Urinary bladder (tissue), 4 donors: ENCODE results near the gene CFAP157. TPM values are rescaled to one million over a fixed set of nuclear protein-coding genes. Genes with fewer than 3 reads are reported as not detected.

Source experiments
- DNase-seq: peaks from one replicate; pipeline ENCODE4 v3.0.0-alpha.2; 2015; ENCODE audit errors: extremely low spot score
- H3K27ac ChIP-seq: one replicate; pipeline ENCODE4 v1.5.1; 2013; ENCODE audit warnings: low read depth, mild to moderate bottlenecking, moderate library complexity
- H3K36me3 ChIP-seq: one replicate; pipeline ENCODE4 v1.6.1; 2013; ENCODE audit warnings: mild to moderate bottlenecking, moderate library complexity; ENCODE audit not compliant: insufficient read depth
- H3K4me1 ChIP-seq: one replicate; pipeline ENCODE4 v1.6.1; 2013; ENCODE audit warnings: mild to moderate bottlenecking, moderate library complexity; ENCODE audit not compliant: insufficient read depth
- H3K4me3 ChIP-seq: one replicate; pipeline ENCODE4 v1.5.1; 2013; ENCODE audit warnings: low read depth, low read length
- WGBS: extraction: QIAGEN DNeasy Blood & Tissue Kit; methylation state at CpG from one replicate; pipeline ENCODE4 v1.1.7; 2013; 5-methylcytosine and 5-hydroxymethylcytosine counted together
- polyA plus RNA-seq: library from polyadenylated mRNA; stranded (reverse); fragments of 200-250 nt; gene quantifications from one replicate; pipeline ENCODE4 v1.2.3, GENCODE V29; 2013
- total RNA-seq: library from RNA; depleted of rRNA; stranded (reverse); fragments of >200 nt; gene quantifications from one replicate; pipeline ENCODE4 v1.2.3, GENCODE V29; 2014
- donor health status: healthy with polysubstance abuse.
- donor health status: healthy.

CFAP157 gene
- total and polyA plus RNA-seq, 2 donors: 0.23 TPM; not detected in 1

DNA sequence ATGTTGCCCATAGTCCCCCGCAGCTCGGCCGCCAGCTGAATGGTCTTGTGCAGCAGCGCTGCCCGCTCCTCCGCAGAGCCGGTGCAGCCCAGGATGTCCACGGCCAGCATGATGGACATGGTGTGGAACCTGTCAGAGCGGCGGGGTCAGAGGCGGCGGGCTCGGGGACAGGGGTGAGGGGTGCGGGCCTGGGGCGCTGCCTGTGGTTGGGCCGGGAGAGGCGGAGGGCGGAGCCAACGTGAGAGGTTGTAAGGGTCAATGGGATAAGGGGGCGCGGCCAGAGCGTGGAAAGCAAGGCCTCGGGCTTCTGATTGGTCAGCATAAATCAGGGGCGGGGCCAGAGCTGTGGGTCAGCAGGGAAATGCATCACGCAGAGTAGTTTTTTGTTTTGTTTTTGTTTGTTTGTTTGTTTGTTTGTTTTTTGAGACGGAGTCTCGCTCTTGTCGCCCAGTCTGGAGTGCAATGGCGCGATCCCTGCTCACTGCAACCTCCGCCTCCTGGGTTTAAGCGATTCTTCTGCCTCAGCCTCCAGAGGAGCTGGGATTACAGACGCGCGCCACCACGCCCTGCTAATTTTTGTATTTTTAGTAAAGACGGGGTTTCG is 35.1 kb downstream of the CFAP157 start:
- no peak overlapping the region for H3K27ac ChIP-seq
- peaks cover 2% of the 10 kb centered on the region for H3K4me1 ChIP-seq
- DNase-seq: no peak
- WGBS: 26% methylated on average over 38 of the region's 38 CpGs
- H3K4me3 ChIP-seq: no peak overlapping the region
- peaks cover 2% of the 10 kb centered on the region for H3K36me3 ChIP-seq

DNA sequence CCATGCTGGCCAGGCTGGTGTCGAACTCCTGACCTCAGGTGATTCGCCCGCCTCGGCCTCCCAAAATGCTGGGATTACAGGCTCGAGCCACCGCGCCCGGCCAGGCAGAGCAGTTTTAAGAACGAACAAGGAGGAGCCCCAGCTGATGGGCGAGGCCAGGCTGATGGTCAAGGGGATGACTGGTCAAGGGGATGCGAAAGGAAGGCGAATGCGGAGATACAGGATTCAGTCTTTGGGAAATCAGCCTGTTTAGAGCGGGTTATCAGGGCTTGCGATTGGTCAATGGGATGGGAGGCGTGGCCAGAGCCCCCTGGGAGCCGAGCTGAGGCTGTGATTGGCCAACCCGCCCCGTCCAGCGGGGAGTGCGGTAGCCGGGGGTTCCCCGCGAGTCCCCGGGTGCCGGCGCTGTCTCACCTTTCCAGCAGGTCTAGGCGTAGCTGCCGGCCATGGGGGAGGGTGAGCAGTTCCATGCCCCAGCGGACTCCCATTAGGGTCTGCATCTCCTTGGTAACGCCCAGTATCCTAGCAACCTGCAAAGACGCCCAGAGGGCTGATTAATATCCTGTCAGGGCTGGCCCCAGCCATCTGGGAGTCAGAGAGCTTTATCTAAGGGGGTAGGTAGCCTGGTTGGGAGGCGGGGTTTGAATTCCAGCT is 35.8 kb downstream of the CFAP157 start:
- 24% methylated on average over 33 of the region's 33 CpGs for WGBS
- Histone ChIP-seq H3K4me1 (peaks cover 2% of the 10 kb centered on the region), H3K36me3 (peaks cover 2% of the 10 kb centered on the region), H3K4me3 (no peak overlapping the region), H3K27ac (no peak overlapping the region)
- DNase-seq: no peak

DNA sequence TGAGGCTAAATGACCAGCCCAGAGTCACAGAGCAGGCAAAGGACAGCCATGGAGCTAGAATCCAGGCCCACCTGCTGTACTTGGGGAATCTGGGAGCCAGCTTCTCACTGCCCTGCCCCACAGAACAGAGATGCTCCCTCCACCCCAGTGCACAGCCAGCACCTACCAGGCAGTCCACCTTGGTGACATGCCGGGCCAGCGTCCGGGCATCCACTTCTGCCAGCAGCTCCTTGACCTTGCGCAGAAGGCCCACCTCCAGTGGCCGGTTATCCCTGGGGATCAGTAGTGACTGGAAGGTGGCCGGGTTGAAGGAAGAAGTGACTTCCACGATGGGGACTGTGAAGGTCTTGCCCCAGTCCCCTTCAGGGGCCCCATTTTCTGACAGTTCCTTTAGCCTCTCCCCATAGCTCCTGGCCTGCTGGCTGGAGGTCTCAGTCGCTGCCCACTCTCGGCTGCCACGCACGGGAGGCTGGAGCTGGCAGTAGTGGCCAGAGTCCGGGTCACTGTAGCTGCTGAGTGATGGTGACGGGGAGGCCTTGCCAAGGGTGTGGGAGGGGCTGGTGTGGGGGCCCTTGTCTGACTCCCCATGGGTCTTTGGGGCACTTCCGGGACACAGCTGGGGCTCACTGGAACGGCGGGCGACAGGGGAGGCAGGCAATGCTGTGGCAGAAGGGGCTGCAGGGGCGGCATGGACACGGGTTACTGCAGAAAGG is 37.8 kb downstream of the CFAP157 start:
- Histone ChIP-seq H3K4me1 (peaks cover 2% of the 10 kb centered on the region), H3K27ac (no peak overlapping the region), H3K36me3 (peaks cover 2% of the 10 kb centered on the region), H3K4me3 (no peak overlapping the region)
- no peak for DNase-seq
- 92% methylated on average over 19 of the region's 19 CpGs for WGBS

DNA sequence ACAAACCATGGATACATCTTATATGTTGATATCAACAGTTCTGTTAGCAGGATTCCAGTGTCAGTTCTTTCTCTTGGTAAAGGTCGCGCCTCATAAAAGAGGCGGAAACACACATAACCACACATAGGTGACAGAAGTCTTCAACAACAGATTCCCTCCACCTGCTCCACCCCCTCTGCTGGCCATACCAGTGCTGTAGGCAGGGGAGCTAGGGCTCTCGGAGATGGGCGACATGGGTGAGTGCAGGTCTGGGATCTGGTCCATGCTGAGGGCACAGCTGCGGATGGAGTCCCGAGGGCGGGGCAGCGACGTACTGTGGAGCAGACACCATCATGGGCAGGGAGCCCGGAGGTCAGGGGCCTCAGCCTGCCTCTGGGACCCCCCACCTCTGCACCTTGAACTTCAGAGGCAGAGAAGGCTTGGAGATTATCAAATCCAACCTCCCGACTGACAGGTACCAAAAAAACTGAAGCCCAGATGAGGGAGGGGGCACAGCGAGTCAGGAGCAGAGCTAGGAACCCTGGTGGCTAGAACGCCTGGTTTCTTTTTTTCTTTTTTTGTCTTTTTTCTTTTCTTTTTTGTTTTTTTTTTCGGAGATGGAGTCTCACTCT is 40.3 kb downstream of the CFAP157 start:
- no peak overlapping the region for H3K27ac ChIP-seq
- no peak for DNase-seq
- H3K36me3 ChIP-seq: no peaks in the 10 kb centered on the region
- no peaks in the 10 kb centered on the region for H3K4me1 ChIP-seq
- H3K4me3 ChIP-seq: no peak overlapping the region
- WGBS: 62% methylated on average over 15 of the region's 15 CpGs

DNA sequence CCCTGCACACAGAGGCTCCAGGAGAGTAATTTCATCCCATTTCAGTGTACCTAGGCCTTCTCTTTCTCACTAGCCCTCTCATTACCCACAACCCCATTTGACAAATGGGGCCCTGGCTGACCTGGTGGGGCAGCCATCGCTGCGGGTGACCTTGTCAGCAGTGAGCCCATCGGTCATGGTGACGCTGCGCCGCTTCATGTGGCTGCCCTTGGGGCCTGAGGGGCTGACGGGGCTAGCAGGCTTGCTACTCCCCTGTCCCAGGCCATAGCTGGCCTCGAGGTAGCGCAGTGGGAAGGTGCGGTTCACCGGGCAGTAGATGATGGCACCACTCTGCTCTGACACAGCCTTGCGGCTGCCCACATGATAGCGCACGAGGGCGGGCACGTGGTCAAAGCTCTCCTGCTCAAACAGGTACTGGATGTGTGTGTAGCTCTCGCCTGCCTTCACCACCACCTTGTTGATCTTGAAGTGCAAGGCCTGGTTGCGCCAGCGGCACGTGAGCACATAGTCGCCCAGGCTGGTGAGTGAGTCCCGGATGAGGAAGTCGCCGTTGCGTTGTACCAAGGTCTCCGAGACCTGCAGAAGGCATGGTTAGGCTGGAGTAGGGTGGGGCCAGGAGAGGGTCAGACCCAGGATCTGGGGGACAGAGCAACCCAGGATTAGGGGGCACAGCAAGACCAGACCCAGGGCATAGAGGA is 42.5 kb downstream of the CFAP157 start:
- WGBS: 92% methylated on average over 26 of the region's 26 CpGs
- Histone ChIP-seq H3K27ac (no peak overlapping the region), H3K36me3 (no peaks in the 10 kb centered on the region), H3K4me3 (no peak overlapping the region), H3K4me1 (no peaks in the 10 kb centered on the region)
- DNase-seq: no peak

DNA sequence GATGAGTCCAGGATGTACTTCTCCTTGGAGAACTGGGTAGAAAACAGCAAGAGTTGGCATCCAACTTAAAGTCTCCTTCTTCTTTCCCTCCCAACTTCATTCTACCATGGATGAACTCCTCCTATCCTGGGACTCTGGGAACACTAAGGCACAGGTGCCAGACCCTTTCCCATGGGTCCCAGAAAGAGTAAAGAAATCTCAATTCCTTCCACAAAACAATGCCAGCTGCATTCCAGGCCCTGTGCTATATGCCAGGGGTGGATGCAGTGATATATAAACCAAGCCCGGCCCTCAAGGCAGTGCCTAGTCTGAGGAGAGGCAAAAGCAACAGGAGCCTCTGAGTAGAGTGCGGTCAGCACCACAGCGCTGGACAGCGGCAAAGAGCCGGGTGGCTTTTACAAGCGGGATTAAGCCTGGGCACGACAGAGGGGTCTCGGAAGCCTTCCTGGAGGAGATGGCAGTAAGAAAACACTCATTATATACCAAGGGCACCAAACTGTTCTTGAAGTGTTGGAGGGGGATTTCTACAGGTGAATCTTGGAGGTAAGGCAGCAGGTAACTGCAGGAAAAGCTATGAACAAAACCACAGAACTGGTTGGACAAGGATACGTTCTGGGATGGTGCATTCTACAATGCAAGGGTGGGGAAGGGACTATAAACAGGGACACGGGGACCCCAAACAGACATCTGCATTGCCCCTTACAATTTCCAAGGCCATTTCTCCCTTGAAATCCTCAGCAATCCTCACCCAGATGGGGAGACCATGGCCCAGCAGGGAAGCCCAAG is 44.7 kb downstream of the CFAP157 start:
- WGBS: 27% methylated on average over 10 of the region's 10 CpGs
- no peaks in the 10 kb centered on the region for H3K36me3 ChIP-seq
- DNase-seq: no peak

DNA sequence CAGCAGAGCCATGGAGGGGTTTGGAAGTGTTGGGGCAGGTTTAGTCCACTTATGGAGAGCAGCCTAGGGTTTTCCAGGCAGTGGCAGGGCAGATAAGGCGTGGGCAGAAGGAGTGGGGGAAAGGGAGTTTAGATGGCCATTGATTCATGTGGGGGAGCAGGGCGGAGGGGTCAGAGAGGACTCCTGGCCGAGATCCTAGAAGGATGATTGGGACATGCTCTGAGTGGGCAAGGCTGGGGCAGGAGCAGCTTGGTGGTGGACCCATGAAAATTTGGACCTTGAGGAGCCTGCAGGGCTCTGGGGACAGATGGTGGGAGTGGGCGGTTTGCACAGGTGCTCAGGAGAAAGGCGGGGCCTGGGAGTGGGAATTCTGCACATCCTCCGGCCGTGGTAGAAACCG is 46.4 kb downstream of the CFAP157 start:
- H3K4me1 ChIP-seq: peaks cover 2% of the 10 kb centered on the region
- WGBS: 82% methylated on average over 8 of the region's 8 CpGs

More for the DNA sequence above, 44.7 kb downstream of the CFAP157 start:
- no peak overlapping the region for H3K27ac ChIP-seq
- no peak overlapping the region for H3K4me3 ChIP-seq
- peaks cover 2% of the 10 kb centered on the region for H3K4me1 ChIP-seq

DNA sequence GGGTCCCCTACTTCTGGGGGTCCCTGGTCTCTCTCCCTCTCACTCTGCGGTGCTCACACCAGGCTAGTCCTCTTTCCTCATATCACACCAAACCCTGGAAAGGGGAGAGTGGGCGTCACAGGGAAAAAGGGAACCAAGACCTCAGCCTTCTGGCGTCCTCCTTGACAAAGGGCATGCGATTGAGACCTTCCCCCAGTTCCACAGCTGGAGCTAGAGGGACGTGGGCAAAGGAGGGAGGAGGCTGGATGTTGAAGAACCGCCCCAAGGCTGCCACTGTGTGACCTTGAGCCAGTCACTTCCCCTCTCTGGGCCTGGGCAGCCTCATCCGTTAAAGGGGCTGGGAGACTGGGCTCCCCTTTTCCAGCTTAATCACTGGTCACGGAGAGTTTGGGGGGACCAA is 46.8 kb downstream of the CFAP157 start:
- Histone ChIP-seq H3K27ac (no peak overlapping the region), H3K36me3 (no peaks in the 10 kb centered on the region), H3K4me1 (peaks cover 2% of the 10 kb centered on the region), H3K4me3 (no peak overlapping the region)
- 65% methylated on average over 8 of the region's 8 CpGs for WGBS
- DNase-seq: no peak

More for the DNA sequence above, 46.4 kb downstream of the CFAP157 start:
- no peak for DNase-seq
- H3K27ac ChIP-seq: no peak overlapping the region
- H3K36me3 ChIP-seq: no peaks in the 10 kb centered on the region
- H3K4me3 ChIP-seq: no peak overlapping the region

DNA sequence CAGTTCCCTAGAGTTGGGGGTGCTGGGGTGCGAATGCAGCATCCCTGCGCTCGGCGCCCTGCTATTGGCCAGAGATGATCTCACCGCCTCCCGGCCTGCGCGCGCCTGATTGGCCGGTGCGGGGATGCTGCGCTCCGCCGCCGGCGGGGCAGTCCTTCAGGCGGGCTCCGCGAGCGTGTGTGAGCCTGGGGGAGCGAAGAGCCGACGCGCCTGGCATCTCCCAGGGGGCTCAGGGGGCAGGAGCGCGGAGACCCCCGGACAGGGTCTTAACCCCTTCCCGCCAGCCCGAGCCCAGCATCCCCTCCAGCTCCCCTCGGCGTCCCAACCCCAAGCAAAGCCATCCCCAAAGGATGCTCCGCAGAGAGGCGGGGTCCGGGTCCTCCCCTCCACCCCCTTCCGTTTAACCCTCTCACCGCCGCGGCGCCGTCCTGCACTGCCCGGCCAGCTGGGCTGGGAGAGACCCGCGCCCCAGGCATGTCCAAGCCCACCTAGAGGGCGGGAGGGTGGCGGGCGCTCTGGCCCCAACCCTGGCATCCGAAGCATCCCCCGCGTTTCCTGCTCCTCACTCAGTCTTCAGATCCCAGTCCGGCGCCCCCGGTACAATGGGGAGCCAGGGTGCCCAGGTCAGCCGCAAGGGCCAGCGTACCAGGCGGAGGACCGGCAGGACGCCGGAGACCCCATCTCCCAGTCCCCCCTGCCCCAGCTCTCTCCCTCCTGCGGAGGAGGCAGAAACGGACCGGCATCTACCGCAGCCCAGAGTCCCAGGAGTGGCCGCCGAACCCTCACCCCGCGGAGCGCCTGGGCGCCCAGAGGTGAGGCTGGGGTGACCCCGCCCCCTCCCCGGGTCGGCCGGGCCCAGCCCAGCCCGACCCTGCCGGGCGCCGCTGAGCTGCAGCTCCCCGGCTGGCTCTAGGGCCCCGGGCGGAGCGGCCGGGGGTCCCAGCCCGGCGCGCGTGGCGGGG is 47.6 kb downstream of the CFAP157 start:
- DNase-seq: no peak
- Histone ChIP-seq H3K4me3 (no peak overlapping the region), H3K36me3 (no peaks in the 10 kb centered on the region), H3K27ac (no peak overlapping the region), H3K4me1 (peaks cover 2% of the 10 kb centered on the region)
- WGBS: 21% methylated on average over 86 of the region's 86 CpGs

DNA sequence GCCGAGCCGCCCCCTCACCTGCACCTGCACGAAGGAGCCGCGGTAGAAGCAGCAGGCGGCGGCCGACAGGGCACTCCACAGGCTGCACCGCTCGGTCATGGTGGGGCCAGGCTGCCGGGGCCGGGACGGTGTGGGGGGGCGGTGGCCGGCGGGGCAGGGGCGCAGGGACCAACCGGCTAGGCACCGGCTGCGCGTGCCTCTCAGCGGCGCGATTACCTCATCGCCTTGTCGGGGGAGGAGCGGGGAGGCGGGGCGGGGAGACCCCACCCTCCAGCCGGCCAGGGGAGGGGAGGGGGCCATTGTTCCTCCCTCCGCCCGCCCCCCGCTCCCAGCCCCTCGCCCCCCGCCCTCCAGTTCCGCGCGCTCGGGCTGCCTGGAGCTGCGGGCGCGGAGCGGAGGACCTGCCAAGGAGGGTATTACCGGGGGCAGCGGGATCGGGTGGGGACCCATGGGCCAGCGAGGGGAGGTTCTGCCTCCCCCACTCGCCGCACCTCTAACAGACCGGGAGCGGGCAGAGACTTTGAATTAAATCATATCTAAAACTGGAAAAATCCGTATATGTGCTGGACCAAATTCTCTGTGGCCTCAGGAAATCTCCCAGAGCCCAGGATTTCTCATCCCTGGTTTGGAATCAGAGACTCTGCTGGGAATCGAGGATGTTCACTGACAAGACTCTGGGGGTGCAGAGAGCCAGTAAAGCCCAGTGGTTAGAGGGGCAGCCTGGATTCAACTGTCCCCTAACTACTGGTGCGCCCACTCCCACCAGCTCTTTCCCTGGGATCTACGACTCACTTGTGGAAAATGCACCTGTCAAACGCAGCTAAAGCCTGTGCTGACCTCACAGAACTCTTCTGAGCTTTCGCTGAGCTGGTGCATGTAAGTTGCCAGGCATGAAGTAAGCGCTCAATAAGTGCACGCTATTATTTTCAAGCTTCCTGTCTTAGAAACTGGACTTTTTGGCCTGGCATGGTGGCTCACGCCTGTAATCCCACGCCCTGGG is 48.6 kb downstream of the CFAP157 start:
- H3K4me1 ChIP-seq: peaks cover 2% of the 10 kb centered on the region
- H3K36me3 ChIP-seq: no peaks in the 10 kb centered on the region
- no peak overlapping the region for H3K27ac ChIP-seq
- no peak overlapping the region for H3K4me3 ChIP-seq
- DNase-seq: no peak
- 19% methylated on average over 61 of the region's 61 CpGs for WGBS

DNA sequence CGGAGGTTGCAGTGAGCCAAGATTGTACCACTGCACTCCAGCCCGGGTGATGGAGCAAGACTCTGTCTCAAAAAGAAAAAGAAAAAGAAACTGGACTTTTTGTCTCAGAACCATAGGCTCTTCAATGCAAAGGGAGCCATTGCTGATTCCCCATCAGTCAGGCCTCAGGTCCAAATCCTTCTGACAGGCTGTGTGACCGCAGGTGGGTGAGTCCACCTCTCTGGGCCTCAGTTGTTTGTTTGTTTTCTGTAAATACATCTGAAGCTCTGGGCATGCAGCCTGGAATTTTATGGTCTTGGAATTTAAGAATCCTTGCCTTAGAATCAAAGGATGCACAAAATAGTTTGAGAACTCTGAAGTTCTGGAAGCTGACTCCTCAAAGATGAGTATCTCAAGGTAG is 49.4 kb downstream of the CFAP157 start:
- peaks cover 2% of the 10 kb centered on the region for H3K4me1 ChIP-seq
- no peak overlapping the region for H3K4me3 ChIP-seq
- DNase-seq: no peak
- H3K27ac ChIP-seq: no peak overlapping the region
- WGBS: 84% methylated on average over 3 of the region's 3 CpGs
- no peaks in the 10 kb centered on the region for H3K36me3 ChIP-seq
